ENCODE data around the gene RALGAPB. TPM values are rescaled to one million over a fixed set of nuclear protein-coding genes. Genes with fewer than 3 reads are reported as not detected.

Gene RALGAPB
- total RNA-seq, 1 experiment from 2014 or later: 24.0 TPM

DNA sequence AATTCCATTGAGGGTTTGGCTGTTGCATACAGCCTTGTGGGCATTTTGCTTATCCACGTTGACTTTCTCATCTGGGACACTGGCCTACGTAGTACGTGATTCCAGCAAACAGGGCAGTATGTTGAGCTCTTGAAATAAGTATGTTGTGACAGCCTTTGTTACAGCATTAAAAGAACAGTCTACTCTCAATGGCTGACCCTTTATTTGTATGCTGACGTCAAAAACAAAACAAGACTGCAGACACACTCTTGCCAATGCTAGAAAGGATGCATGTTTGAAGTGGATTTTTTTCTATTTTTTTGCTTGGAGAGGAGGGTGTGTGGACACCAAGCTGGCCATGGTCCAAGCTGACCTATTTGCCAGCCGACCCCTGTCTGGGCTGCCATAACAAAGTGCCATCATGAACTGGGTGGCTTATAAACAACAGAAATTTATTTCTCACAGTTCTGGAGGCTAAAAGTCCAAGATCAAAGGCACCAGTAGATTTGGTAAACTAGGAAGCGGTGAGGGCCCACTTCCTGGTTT, 26.7 kb upstream of the RALGAPB start:
- Histone ChIP-seq H3K9me2 (ENCODE audit: insufficient read depth) (no peaks in the 10 kb centered on the region), H3K27me3 (ENCODE audit: insufficient read depth, low read length) (no peaks in the 10 kb centered on the region), H3K9ac (ENCODE audit: low read length) (0 out of 2 replicates have a peak overlapping the region, but pooled peaks have one; percentile 12), H2AFZ (ENCODE audit: low read depth, low read length, poor library complexity, severe bottlenecking) (peak overlapping the region; percentile 81), H3K4me1 (ENCODE audit: control insufficient read depth in 1 of 2, insufficient read depth in 2 of 2, low read length in 2 of 2) (peaks cover 5 to 31% of the 10 kb centered on the region in 2 experiments; a peak in 3 of 4 replicates), H3K4me2 (ENCODE audit: low read length) (peak overlapping the region; percentile 94), H3K4me3 (replicated peaks in 1 of 2; ENCODE audit: low read depth in 1 of 2, low read length in 2 of 2) (peak overlapping the region; percentile 97 to 99), H3K79me2 (ENCODE audit: insufficient read depth, low read length) (peaks cover 7% of the 10 kb centered on the region), H3K27ac (ENCODE audit: low read depth, low read length) (no peak overlapping the region), H3K9me3 (ENCODE audit: control insufficient read depth in 1 of 2, insufficient read depth in 1 of 2, low read depth in 1 of 2, low read length in 2 of 2) (no peaks in the 10 kb centered on the region), H4K20me1 (ENCODE audit: insufficient read depth) (no peaks in the 10 kb centered on the region), H3K36me3 (ENCODE audit: control insufficient read depth in 1 of 2, insufficient read depth in 2 of 2, low read length in 2 of 2) (peaks cover 0 to 7% of the 10 kb centered on the region in 2 experiments; a peak in 1 of 4 replicates)
- no TSS peak for BruUV-seq (replicated peaks)
- ChIA-PET POLR2A (interaction anchor here (0.7 to 3.7 kb wide), 6 partner anchors 8 to 27 kb away, joined by 3 to 27 read pairs (median 4); partner anchors contain the start of genes RALGAPB and SNHG17), CTCF (interaction anchor here (0.9 to 1.9 kb wide), 7 partner anchors 8 to 27 kb away, joined by 3 to 15 read pairs (median 7); partner anchors contain the start of genes RALGAPB and SNHG17), RAD21 (ENCODE audit: low non-redundant PET in 1 of 2, low total read pairs in 2 of 2, uncharacterized antibody in 2 of 2, unreplicated experiment in 2 of 2) (no interaction called here)
- no peak for DNase-seq (ENCODE audit: low read depth, low spot score)
- ATAC-seq: peak; percentile 8
- TF ChIP-seq EZH2phosphoT487 (IDR thresholded peaks at IDR 0.05; ENCODE audit: borderline replicate concordance): no peak
- no peak for TF ChIP-seq REST (IDR thresholded peaks at IDR 0.05; ENCODE audit: low read depth)
- no peak for TF ChIP-seq ZFX (IDR thresholded peaks at IDR 0.05)
- TF ChIP-seq ZBTB33 (IDR thresholded peaks at IDR 0.05; ENCODE audit: extremely low read depth, insufficient replicate concordance, low read length): no peak
- no peak for TF ChIP-seq RAD21 (IDR thresholded peaks at IDR 0.05; ENCODE audit: low read depth)
- TF ChIP-seq POLR2A (IDR thresholded peaks at IDR 0.05; ENCODE audit: borderline replicate concordance, extremely low read depth, insufficient read depth, insufficient read length): no peak
- no peak for TF ChIP-seq FOSL1 (IDR thresholded peaks at IDR 0.05; ENCODE audit: low read depth)
- TF ChIP-seq MAX (IDR thresholded peaks at IDR 0.05): no peak
- no peak for TF ChIP-seq EZH2 (IDR thresholded peaks at IDR 0.05)
- TF ChIP-seq SRF (IDR thresholded peaks at IDR 0.05; ENCODE audit: low read depth): no peak
- TF ChIP-seq CEBPB (IDR thresholded peaks at IDR 0.05; ENCODE audit: low read depth): no peak
- intact Hi-C loops (cut with micrococcal nuclease): loop anchor here (1.0 kb wide), 1 partner anchor 11 kb away; the partner anchor contains the start of gene SNHG17

All from HCT116 (cell line).